GM19035 (cell line): ENCODE measurements around the gene SIPA1L3.

ENCODE experiments used
- ATAC-seq: cut with Tn5 transposase; IDR thresholded peaks from one replicate; pipeline ENCODE4 v1.9.1; 2021; ENCODE audit not compliant: unreplicated experiment

SIPA1L3 gene

DNA sequence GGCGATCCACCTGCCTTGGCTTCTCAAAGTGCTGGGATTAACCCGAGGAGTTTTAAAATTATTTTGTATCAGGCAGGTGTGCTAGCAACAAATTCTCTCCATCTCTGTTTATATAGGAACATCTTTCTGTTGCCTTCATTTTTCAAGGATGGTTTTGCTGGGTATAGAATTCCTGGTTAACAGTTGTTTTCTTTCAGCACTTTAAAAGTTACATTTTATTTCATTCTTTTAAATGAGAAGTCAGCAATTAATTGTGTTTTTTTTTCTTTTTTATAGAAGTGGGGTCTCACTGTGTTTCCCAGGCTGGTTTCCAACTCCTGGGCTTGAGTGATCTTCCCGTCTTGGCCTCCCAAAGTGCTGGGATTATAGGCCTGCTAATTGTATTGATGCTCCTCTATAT, 273.1 kb downstream of the SIPA1L3 start:
- ATAC-seq = no peak

DNA sequence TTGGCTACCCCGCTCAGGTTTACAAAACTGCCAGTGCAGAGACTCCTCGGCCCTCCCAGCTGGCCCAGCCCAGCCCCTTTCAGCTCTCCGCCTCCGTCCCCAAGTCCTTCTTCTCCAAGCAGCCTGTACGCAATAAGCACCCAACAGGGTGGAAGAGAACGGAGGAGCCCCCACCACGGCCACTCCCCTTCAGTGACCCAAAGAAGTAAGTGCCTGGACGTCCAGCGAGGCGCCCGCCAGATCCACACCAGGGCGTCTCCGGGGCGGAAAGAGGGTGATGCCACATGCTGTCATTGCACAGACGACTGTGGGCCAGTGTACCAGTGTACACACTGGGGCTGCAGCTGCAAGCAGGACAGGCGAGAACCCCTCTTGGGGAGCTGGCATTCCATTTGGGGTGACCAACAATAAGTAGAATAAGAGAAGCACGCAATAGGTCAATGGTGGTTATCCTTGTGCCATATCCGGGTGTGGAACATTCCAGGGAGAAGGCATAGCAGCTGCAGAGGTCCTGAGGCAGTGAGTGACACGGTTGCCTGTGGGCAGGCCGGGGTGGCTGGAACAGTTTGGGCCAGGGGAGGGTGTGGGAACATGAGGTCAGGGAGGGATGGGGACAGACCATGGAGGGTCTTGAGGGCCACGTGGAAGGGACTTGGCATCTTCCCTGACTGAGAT, 275.7 kb downstream of the SIPA1L3 start:
- no peak for ATAC-seq

DNA sequence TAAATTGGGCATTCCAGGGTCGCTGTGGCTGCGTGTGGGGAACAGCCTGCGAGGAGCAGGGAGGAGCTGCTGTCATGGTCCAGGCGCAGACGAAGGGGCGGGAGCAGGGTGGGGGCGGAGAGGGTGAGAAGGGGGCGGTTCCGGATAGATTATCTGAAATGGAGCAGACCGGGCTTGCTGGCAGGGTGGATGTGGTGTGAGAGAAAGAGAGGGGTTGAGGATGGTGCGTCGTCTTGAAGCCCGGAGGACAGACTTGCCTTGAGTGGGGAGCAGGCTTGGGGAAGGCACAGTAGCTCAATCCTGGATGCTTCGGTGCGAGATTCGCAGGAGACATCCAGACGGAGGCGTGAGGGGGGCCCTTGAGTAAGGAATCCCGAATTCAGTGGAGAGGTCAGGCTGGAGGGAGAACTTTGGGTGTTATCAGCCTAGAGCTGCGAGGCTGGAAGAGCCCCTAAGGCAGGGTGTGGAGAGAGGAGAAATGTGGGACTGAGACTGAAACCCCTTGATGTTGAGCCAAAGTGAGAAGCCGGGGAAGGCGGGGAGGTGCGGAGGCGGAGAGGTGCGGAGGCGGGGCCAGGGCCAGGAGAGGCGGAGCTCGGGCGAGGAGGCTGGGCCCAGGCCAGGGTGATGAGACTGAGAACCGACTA, 276.4 kb downstream of the SIPA1L3 start:
- no peak for ATAC-seq

DNA sequence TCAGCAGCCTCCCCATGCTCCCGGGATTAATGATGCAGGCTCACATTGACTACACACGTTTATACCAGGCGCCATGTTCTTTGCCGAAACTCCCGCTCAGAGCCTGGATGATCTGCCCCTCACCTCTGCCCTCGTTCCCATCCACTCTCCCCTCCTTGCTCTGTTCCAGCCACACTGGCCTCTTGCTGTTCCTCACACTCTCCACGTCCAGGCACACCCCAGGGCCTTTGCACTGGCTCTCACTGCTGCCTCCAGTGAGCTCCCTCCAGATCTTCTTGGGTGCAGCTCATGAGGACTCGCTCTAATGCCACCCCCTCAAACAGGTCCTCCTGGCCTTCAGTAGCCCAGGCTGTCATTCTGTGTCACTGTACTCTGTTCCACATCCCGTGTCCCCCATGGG, 277.8 kb downstream of the SIPA1L3 start:
- ATAC-seq = no peak

GRCh38 chr19:38185562-38185961, 278.6 kb downstream of the SIPA1L3 start:
- ATAC-seq = no peak

DNA sequence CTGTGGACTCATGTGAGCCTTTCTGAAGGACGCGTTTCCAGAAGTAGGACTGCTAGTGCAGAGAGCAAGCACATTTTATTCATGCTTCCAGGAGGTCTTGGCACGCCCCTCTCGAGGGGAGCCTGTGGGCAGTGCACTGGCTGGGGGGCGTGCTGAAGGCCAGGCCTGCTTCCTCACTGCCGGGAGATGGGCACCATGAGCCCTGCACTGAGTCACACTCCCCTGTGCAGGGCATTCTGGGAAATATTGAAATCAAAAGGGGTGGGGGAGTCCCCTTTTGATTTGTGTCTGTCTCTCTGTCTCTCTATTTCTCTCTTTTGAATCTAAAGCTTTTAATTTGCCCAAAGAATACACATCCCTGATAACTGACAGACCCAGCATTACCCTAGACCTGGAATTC, 283.1 kb downstream of the SIPA1L3 start:
- no peak for ATAC-seq

DNA sequence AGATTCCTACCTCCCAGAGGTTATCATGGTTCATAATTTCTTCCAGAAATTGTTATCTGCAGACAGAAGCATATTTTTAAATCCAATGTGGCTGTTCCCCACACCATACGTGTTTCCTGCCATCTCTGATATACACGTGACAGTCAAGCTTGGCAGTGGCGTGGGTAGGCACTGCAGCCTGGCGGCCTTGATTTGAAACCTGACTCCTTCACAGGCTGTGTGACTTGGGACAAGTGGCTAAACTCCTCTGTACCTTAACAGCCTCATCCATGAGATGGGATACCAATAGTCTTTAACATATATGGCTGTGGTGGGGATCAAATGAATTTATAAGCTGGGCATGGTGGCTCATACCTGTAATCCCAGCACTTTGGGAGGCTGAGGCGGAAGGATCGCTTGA, 283.8 kb downstream of the SIPA1L3 start:
- ATAC-seq = no peak

DNA sequence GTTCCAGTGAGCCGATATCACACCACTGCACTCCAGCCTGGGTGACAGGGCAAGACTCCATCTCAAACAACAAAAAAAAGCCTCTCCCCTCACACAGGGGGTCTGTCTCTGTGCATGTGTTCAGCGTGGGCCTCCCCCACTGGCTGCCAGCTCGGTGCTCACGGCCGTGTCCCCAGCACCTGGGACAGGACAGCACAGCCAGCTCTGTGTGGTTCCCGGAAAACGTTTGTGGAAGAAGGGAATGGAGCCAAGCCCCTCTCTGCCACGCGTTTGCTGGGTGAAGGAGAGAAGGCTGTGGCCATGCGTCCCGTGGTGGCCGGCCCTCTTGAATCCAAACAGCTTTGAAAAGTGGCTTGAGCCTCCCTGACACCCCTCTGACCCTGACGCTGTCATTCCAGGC, 284.7 kb downstream of the SIPA1L3 start:
- ATAC-seq = no peak

- no peak for ATAC-seq
Measured at GRCh38 chr19:38193445-38193844, 286.4 kb downstream of the SIPA1L3 start.

DNA sequence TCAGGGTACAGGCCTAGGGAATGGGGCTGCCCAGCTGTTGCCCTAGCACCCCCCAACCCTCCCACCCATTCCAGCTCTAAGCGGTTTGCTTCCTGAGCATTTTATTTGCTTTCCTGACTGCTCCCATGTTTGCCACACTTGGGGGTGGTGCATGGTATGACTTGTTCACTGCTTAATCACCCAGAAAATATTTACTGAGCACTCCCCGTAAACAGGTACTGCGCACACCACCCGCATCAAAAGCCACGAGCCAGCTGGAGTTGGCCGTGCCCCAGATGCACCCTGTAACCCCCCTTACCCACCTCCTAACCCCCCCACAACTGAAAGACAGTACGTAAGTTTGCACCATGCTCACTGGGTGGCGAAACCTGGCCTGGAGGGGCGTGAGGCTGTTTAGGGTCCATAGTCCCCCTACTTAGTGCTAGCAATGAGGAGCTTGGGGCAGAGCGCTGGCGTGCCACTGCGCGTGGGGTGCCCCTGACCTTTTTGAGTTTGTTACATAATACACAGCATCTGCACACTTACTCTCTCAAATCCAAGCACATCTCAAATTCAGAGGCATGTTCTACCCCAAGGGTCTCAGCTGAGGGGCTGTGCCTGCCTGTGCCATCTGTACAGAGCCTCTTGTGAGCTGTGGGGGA, 287.2 kb downstream of the SIPA1L3 start:
- ATAC-seq = no peak

GRCh38 chr19:38195237-38195636, 288.2 kb downstream of the SIPA1L3 start:
- ATAC-seq = no peak

GRCh38 chr19:38196245-38196837, 289.3 kb downstream of the SIPA1L3 start:
- ATAC-seq = no peak

DNA sequence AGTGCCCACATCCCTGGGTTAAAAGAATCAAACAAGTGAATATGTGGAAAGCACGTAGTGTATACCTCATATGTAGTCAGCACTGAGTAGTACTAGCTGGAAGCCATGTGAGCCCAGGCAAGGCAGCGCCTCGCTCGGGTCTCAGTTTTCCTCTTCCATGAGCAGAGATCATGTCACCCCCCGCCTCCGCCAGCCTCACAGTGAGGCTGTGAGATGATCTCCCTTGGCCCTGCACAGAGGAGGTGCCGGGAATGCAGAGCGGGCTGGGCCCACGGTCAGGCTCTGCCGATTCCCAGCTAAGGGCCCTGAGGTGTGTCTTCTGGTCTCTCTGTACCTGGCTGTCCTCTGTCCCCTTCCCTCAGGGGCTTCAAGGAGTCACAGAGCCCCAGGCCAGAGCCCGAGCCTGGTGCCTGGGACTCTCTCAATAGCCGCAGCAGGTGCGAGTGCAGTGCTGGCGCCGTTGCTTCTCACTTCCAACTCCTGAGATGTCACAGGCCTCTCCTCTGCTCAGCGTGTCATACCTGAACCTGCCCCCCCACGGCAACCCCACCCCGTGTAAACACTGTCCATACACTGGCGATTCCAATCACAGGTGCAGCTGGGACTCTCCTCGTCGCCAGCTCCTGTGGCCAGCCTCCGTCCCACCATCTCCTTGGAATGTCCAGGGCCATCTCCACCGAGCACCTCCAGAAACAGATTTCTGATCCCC, 290.1 kb downstream of the SIPA1L3 start:
- no peak for ATAC-seq

GRCh38 chr19:38197937-38198704, 291.1 kb downstream of the SIPA1L3 start:
- ATAC-seq = no peak

- ATAC-seq = no peak
Measured at GRCh38 chr19:38199340-38199739, 292.3 kb downstream of the SIPA1L3 start.

- no peak for ATAC-seq
Measured at GRCh38 chr19:38201731-38202130, 294.7 kb downstream of the SIPA1L3 start.

- no peak for ATAC-seq
Measured at GRCh38 chr19:38202504-38202903, 295.5 kb downstream of the SIPA1L3 start.

DNA sequence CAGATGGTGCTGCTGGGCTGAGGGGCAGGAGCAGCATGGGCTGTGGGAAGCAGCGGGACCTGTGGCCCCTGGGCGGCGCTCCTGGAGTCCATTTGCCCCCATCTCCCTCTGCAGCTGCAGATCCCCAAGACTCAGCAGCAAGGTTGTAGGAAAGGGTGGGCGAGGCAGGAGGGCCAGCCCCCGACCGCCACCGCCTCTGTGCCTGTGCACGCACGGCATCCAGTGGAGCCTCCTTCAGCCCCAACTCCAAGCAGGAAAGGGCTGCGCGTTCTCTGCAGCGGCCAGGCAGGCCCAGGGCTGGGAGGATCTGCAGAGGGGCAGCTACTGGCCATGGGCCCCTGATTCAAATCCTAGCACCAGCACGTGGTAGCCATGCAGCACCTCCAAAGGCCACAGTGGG, 296.2 kb downstream of the SIPA1L3 start:
- ATAC-seq = no peak

- no peak for ATAC-seq
Measured at GRCh38 chr19:38204096-38204495, 297.1 kb downstream of the SIPA1L3 start.

- ATAC-seq = no peak
Measured at GRCh38 chr19:38204728-38205127, 297.7 kb downstream of the SIPA1L3 start.
